Activated T-helper 2 cell treated with anti-CD3 and anti-CD28 coated beads, Interferon-gamma antibody, Interleukin-2, Interleukin-4, amounts not matched to agents 10 μg/mL and 5 μg/mL and 100 μg/mL, durations not matched to agents 14 hours and 24 hours and 36 hours (primary cell): Measurements from ENCODE around the gene PHLPP2. TPM values are rescaled to one million over a fixed set of nuclear protein-coding genes. Genes with fewer than 3 reads are reported as not detected.
A peak's percentile ranks its signal among the peaks of the same experiment; 100 is the strongest.

Experiments
- DNase-seq: peaks from one replicate; pipeline ENCODE4 v3.0.0; 2021; ENCODE audit warnings: low spot score
- H3K27ac Mint-ChIP-seq: one replicate; pipeline ENCODE4 v1.8.0; 2021; ENCODE audit warnings: mixed read lengths
- H3K27me3 Mint-ChIP-seq: one replicate; pipeline ENCODE4 v1.8.0; 2021; ENCODE audit warnings: low read depth, mixed read lengths
- H3K36me3 Mint-ChIP-seq: one replicate; pipeline ENCODE4 v1.8.0; 2021; ENCODE audit warnings: low read depth, mixed read lengths
- H3K4me1 Mint-ChIP-seq: one replicate; pipeline ENCODE4 v1.8.0; 2021; ENCODE audit warnings: low read depth, mixed read lengths
- H3K4me3 Mint-ChIP-seq: one replicate; pipeline ENCODE4 v1.8.0; 2021; ENCODE audit warnings: low read depth, mild to moderate bottlenecking, moderate library complexity, mixed read lengths
- H3K9me3 Mint-ChIP-seq: one replicate; pipeline ENCODE4 v1.8.0; 2021; ENCODE audit warnings: mixed read lengths
- intact Hi-C: fragments of 100-400 bp; cut with micrococcal nuclease; formaldehyde crosslinking; loops from one replicate; pipeline ENCODE4 v1.15.1; 2023
- total RNA-seq: library from RNA; stranded (reverse); gene quantifications from 2 replicates; pipeline ENCODE4 v1.2.3, GENCODE V29; 2022

The PHLPP2 gene
- total RNA-seq = 15.8 and 16.1 TPM in 2 replicates

- H3K4me1 Mint-ChIP-seq = peaks cover 12% of the 10 kb centered on the region
- H3K36me3 Mint-ChIP-seq = peaks cover 4% of the 10 kb centered on the region
- peaks cover 9% of the 10 kb centered on the region for H3K27me3 Mint-ChIP-seq
- intact Hi-C loops = loop anchor here (2.0 to 10.0 kb wide), 4 partner anchors 158 to 370 kb away; partner anchors contain the start of genes DHX38, IST1, TXNL4B and ZNF821
- H3K4me3 Mint-ChIP-seq = peak within 1 kb of the TSS; percentile 81
- no peak for DNase-seq
- no peaks in the 10 kb centered on the region for H3K9me3 Mint-ChIP-seq
- H3K27ac Mint-ChIP-seq = no peak within 1 kb of the TSS
Measured at GRCh38 chr16:71724320-71724751, at the start of gene PHLPP2. Gene PHLPP2 (minus strand): TSS chr16:71724701. CDS start chr16:71714795, 9,906 bp downstream.

- peaks cover 18% of the 10 kb centered on the region for H3K4me1 Mint-ChIP-seq
- H3K9me3 Mint-ChIP-seq = no peaks in the 10 kb centered on the region
- DNase-seq = no peak
- H3K36me3 Mint-ChIP-seq = peaks cover 40% of the 10 kb centered on the region
- no peak overlapping the region for H3K4me3 Mint-ChIP-seq
- intact Hi-C loops = no loop called here
- H3K27ac Mint-ChIP-seq = no peak overlapping the region
- H3K27me3 Mint-ChIP-seq = no peaks in the 10 kb centered on the region
Measured at GRCh38 chr16:71771571-71771970, 47.1 kb upstream of the PHLPP2 start.

GRCh38 chr16:71769222-71769621 is 44.7 kb upstream of the PHLPP2 start:
- no peak for DNase-seq
- Mint-ChIP-seq H3K36me3 (peaks cover 51% of the 10 kb centered on the region), H3K27me3 (no peaks in the 10 kb centered on the region), H3K27ac (no peak overlapping the region), H3K4me3 (no peak overlapping the region), H3K9me3 (no peaks in the 10 kb centered on the region), H3K4me1 (peaks cover 13% of the 10 kb centered on the region)
- intact Hi-C loops = no loop called here

GRCh38 chr16:71767060-71767900 is 42.8 kb upstream of the PHLPP2 start:
- H3K4me3 Mint-ChIP-seq = no peak overlapping the region
- H3K27ac Mint-ChIP-seq = no peak overlapping the region
- DNase-seq = no peak
- no peaks in the 10 kb centered on the region for H3K9me3 Mint-ChIP-seq
- intact Hi-C loops = no loop called here
- peaks cover 63% of the 10 kb centered on the region for H3K36me3 Mint-ChIP-seq
- H3K4me1 Mint-ChIP-seq = peaks cover 10% of the 10 kb centered on the region
- H3K27me3 Mint-ChIP-seq = no peaks in the 10 kb centered on the region

- no peak overlapping the region for H3K4me3 Mint-ChIP-seq
Measured at GRCh38 chr16:71762186-71762585, 37.7 kb upstream of the PHLPP2 start.

GRCh38 chr16:71761097-71761496 is 36.6 kb upstream of the PHLPP2 start:
- peaks cover under 1% of the 10 kb centered on the region for H3K4me1 Mint-ChIP-seq
- H3K4me3 Mint-ChIP-seq = no peak overlapping the region
- no peak overlapping the region for H3K27ac Mint-ChIP-seq
- H3K9me3 Mint-ChIP-seq = no peaks in the 10 kb centered on the region
- DNase-seq = no peak
- no peaks in the 10 kb centered on the region for H3K27me3 Mint-ChIP-seq
- intact Hi-C loops = no loop called here
- H3K36me3 Mint-ChIP-seq = peaks cover 66% of the 10 kb centered on the region

More at GRCh38 chr16:71762186-71762585, 37.7 kb upstream of the PHLPP2 start:
- no peaks in the 10 kb centered on the region for H3K9me3 Mint-ChIP-seq
- no peak overlapping the region for H3K27ac Mint-ChIP-seq
- DNase-seq = no peak
- no peaks in the 10 kb centered on the region for H3K27me3 Mint-ChIP-seq
- intact Hi-C loops = no loop called here
- peaks cover 65% of the 10 kb centered on the region for H3K36me3 Mint-ChIP-seq
- peaks cover 5% of the 10 kb centered on the region for H3K4me1 Mint-ChIP-seq

GRCh38 chr16:71758293-71758760 is 33.8 kb upstream of the PHLPP2 start:
- DNase-seq = no peak
- Mint-ChIP-seq H3K4me3 (no peak overlapping the region), H3K4me1 (peaks cover 3% of the 10 kb centered on the region), H3K36me3 (peaks cover 72% of the 10 kb centered on the region), H3K27me3 (no peaks in the 10 kb centered on the region), H3K27ac (no peak overlapping the region), H3K9me3 (no peaks in the 10 kb centered on the region)
- intact Hi-C loops = no loop called here

- Mint-ChIP-seq H3K36me3 (peaks cover 70% of the 10 kb centered on the region), H3K27me3 (no peaks in the 10 kb centered on the region), H3K4me3 (no peak overlapping the region), H3K27ac (peak overlapping the region; percentile 47), H3K9me3 (no peaks in the 10 kb centered on the region), H3K4me1 (peaks cover 3% of the 10 kb centered on the region)
- intact Hi-C loops = no loop called here
- no peak for DNase-seq
Measured at GRCh38 chr16:71754652-71755051, 30.2 kb upstream of the PHLPP2 start.

- intact Hi-C loops = no loop called here
- Mint-ChIP-seq H3K4me3 (no peak overlapping the region), H3K4me1 (peaks cover 3% of the 10 kb centered on the region), H3K9me3 (no peaks in the 10 kb centered on the region), H3K27me3 (no peaks in the 10 kb centered on the region), H3K36me3 (peaks cover 72% of the 10 kb centered on the region), H3K27ac (no peak overlapping the region)
- no peak for DNase-seq
Measured at GRCh38 chr16:71754108-71754507, 29.6 kb upstream of the PHLPP2 start.

- H3K4me3 Mint-ChIP-seq = no peak overlapping the region
- intact Hi-C loops = no loop called here
- no peaks in the 10 kb centered on the region for H3K27me3 Mint-ChIP-seq
- H3K36me3 Mint-ChIP-seq = peaks cover 59% of the 10 kb centered on the region
- DNase-seq = no peak
- no peaks in the 10 kb centered on the region for H3K4me1 Mint-ChIP-seq
- H3K9me3 Mint-ChIP-seq = no peaks in the 10 kb centered on the region
- H3K27ac Mint-ChIP-seq = no peak overlapping the region
Measured at GRCh38 chr16:71748226-71748625, 23.7 kb upstream of the PHLPP2 start.

- Mint-ChIP-seq H3K36me3 (peaks cover 56% of the 10 kb centered on the region), H3K27ac (peak overlapping the region; percentile 0)
- no peak for DNase-seq
Measured at GRCh38 chr16:71746442-71747046, 22.0 kb upstream of the PHLPP2 start.

GRCh38 chr16:71738855-71739254 is 14.4 kb upstream of the PHLPP2 start:
- Mint-ChIP-seq H3K4me1 (no peaks in the 10 kb centered on the region), H3K36me3 (peaks cover 63% of the 10 kb centered on the region), H3K9me3 (no peaks in the 10 kb centered on the region), H3K4me3 (no peak overlapping the region), H3K27me3 (no peaks in the 10 kb centered on the region), H3K27ac (no peak overlapping the region)
- intact Hi-C loops = no loop called here
- DNase-seq = no peak

More at GRCh38 chr16:71746442-71747046, 22.0 kb upstream of the PHLPP2 start:
- no peak overlapping the region for H3K4me3 Mint-ChIP-seq
- H3K27me3 Mint-ChIP-seq = no peaks in the 10 kb centered on the region
- intact Hi-C loops = no loop called here
- H3K4me1 Mint-ChIP-seq = no peaks in the 10 kb centered on the region
- no peaks in the 10 kb centered on the region for H3K9me3 Mint-ChIP-seq

- intact Hi-C loops = no loop called here
- no peak overlapping the region for H3K4me3 Mint-ChIP-seq
- no peaks in the 10 kb centered on the region for H3K9me3 Mint-ChIP-seq
- H3K4me1 Mint-ChIP-seq = no peaks in the 10 kb centered on the region
- H3K27me3 Mint-ChIP-seq = no peaks in the 10 kb centered on the region
- no peak overlapping the region for H3K27ac Mint-ChIP-seq
- no peak for DNase-seq
- peaks cover 67% of the 10 kb centered on the region for H3K36me3 Mint-ChIP-seq
Measured at GRCh38 chr16:71737501-71737900, 13.0 kb upstream of the PHLPP2 start.
